Spleen (tissue), 7 donors: ENCODE data around the gene HNRNPM.
A peak's percentile ranks its signal among the peaks of the same experiment; 100 is the strongest.

Source experiments
- CTCF ChIP-seq, 11 experiments: fragments of 200-600 bp in 7 of 11; fragments of 450-650 bp in 4 of 11; sonication (generic) in 4 of 11; IDR thresholded peaks in 8 of 11; conservative IDR thresholded peaks in 3 of 11; 1 replicate in 7 of 11; 2 replicates in 4 of 11; pipeline versions ENCODE4 v1.4.0 to v1.8.0; 2016 to 2021; ENCODE audit warnings: antibody characterized with exemption in 11 of 11, inconsistent platforms in 4 of 11, mild to moderate bottlenecking in 1 of 11
- POLR2A ChIP-seq, 3 donors: fragments of 450-650 bp; IDR thresholded peaks; one replicate each; pipeline ENCODE4 v1.5.1; 2017; ENCODE audit warnings: antibody characterized with exemption in 3 of 3, mild to moderate bottlenecking in 1 of 3
- POLR2AphosphoS5 ChIP-seq, 3 donors: sonication (generic); formaldehyde crosslinking; IDR thresholded peaks; one replicate each; pipeline ENCODE4 v1.5.1; 2017; ENCODE audit warnings: antibody characterized with exemption in 3 of 3
- donor health status: DM: no; HTN: no; CAD: no; lungs with moderate emphysema.
- donor health status: DM: no; HTN: no; CAD: no.
- donor health status: DM: no; HTN: no; CAD: no.

GRCh38 chr19:8490873-8491272 lies 46.1 kb downstream of the HNRNPM start:
- no peak for TF ChIP-seq CTCF (IDR thresholded peaks at IDR 0.05 in 8 of 11, conservative IDR thresholded peaks at IDR 0.05 in 3 of 11)
- peak in 1 of 3 donors; percentile 2 for TF ChIP-seq POLR2AphosphoS5 (IDR thresholded peaks at IDR 0.05)
- TF ChIP-seq POLR2A (IDR thresholded peaks at IDR 0.05): no peak
